Vagina (tissue), 2 donors: Measurements from ENCODE around the gene TMC3.

Experiments
- CTCF ChIP-seq, 3 experiments: fragments of 450-650 bp in 2 of 3; fragments of 200-600 bp in 1 of 3; sonication (generic) in 1 of 3; IDR thresholded peaks; one replicate each; pipeline ENCODE4 v1.5.1; 2017 to 2019; ENCODE audit warnings: antibody characterized with exemption in 3 of 3, mild to moderate bottlenecking in 2 of 3, moderate library complexity in 2 of 3
- POLR2A ChIP-seq, 2 donors: fragments of 450-650 bp; IDR thresholded peaks; one replicate each; pipeline ENCODE4 v1.6.1; 2017; ENCODE audit warnings: antibody characterized with exemption in 2 of 2, mild to moderate bottlenecking in 2 of 2, moderate library complexity in 2 of 2
- POLR2AphosphoS5 ChIP-seq, 2 donors: sonication (generic); formaldehyde crosslinking; IDR thresholded peaks; one replicate each; pipeline ENCODE4 v1.9.0; 2017; ENCODE audit warnings: antibody characterized with exemption in 2 of 2, mild to moderate bottlenecking in 2 of 2, low read depth in 1 of 2; ENCODE audit not compliant: insufficient read depth in 1 of 2

GRCh38 chr15:81421461-81421860 is 47.4 kb upstream of the TMC3 start:
- TF ChIP-seq POLR2A (IDR thresholded peaks at IDR 0.05), result no peak
- TF ChIP-seq CTCF (IDR thresholded peaks at IDR 0.05), result no peak
- TF ChIP-seq POLR2AphosphoS5 (IDR thresholded peaks at IDR 0.05; ENCODE audit: insufficient read depth in 1 of 2, low read depth in 1 of 2), result no peak
